H1 (cell line): ENCODE measurements around the gene GET3. TPM values are rescaled to one million over a fixed set of nuclear protein-coding genes. Genes with fewer than 3 reads are reported as not detected.

Experiments used
- CTCF ChIA-PET: fragments of 300-600 bp; sonication (Branson Sonifier 250); formaldehyde crosslinking; loops from one replicate; lab custom pipeline; 2021; ENCODE audit not compliant: partially characterized antibody; lab: Charles Lee
- POLR2A ChIA-PET: fragments of 300-600 bp; sonication (Branson Sonifier 250); formaldehyde crosslinking; loops from one replicate; lab custom pipeline; 2021; ENCODE audit warnings: inconsistent platforms; ENCODE audit not compliant: partially characterized antibody; lab: Charles Lee
- DNase-seq, 2 experiments: peaks; one replicate each; pipeline versions ENCODE4 v3.0.0 to v3.0.0-alpha.2; 2010 to 2022; ENCODE audit warnings: low spot score in 2 of 2, low read depth in 1 of 2, mixed read lengths in 1 of 2
- FAIRE-seq: peaks from 2 replicates; lab custom pipeline; 2011; peaks lifted over from hg19 to GRCh38; lab: Jason Lieb, UNC
- H2AFZ ChIP-seq: 2 replicates; pipeline ENCODE4 v1.8.1; 2012; ENCODE audit warnings: low read length, inconsistent platforms
- H2AK5ac ChIP-seq: 2 replicates; pipeline ENCODE4 v1.6.1; 2013; ENCODE audit warnings: low read depth, low read length
- H2BK120ac ChIP-seq: replicated peaks from 2 replicates; pipeline ENCODE3; 2013; ENCODE audit warnings: low read depth, low read length, inconsistent platforms
- H2BK12ac ChIP-seq: 2 replicates; pipeline ENCODE4 v1.6.1; 2013; ENCODE audit warnings: low read depth, low read length
- H2BK15ac ChIP-seq: 2 replicates; pipeline ENCODE4 v1.6.1; 2013; ENCODE audit warnings: low read length
- H2BK20ac ChIP-seq: 2 replicates; pipeline ENCODE4 v1.6.1; 2013; ENCODE audit warnings: low read length
- H2BK5ac ChIP-seq: 2 replicates; pipeline ENCODE4 v1.6.1; 2013; ENCODE audit warnings: low read depth, low read length
- H3K14ac ChIP-seq: 2 replicates; pipeline ENCODE4 v1.6.1; 2013; ENCODE audit warnings: inconsistent platforms; ENCODE audit not compliant: insufficient read length
- H3K18ac ChIP-seq: 2 replicates; pipeline ENCODE4 v1.6.1; 2013; ENCODE audit warnings: low read length; ENCODE audit errors: extremely low read depth
- H3K23ac ChIP-seq: 2 replicates; pipeline ENCODE4 v1.6.1; 2013; ENCODE audit warnings: inconsistent platforms; ENCODE audit not compliant: insufficient read length
- H3K23me2 ChIP-seq: 2 replicates; pipeline ENCODE4 v1.6.1; 2013; ENCODE audit warnings: low read depth, low read length
- H3K27ac ChIP-seq: 2 replicates; pipeline ENCODE4 v1.6.1; 2011; ENCODE audit warnings: low read depth, low read length, inconsistent platforms
- H3K27me3 ChIP-seq, 4 experiments: replicated peaks in 1 of 4; 1 replicate in 1 of 4; 2 replicates in 3 of 4; pipeline versions ENCODE4 v1.6.1 to v1.8.1; 2011 to 2013; ENCODE audit warnings: low read length in 3 of 4, mild to moderate bottlenecking in 3 of 4, inconsistent platforms in 2 of 4, mixed read lengths in 2 of 4, moderate library complexity in 1 of 4; ENCODE audit not compliant: control insufficient read depth in 3 of 4, insufficient read depth in 3 of 4; ENCODE audit errors: extremely low read depth in 1 of 4
- H3K36me3 ChIP-seq, 4 experiments: 2 replicates each; pipeline versions ENCODE4 v1.6.1 to v1.8.1; 2011 to 2013; ENCODE audit warnings: mild to moderate bottlenecking in 4 of 4, low read length in 3 of 4, moderate library complexity in 2 of 4, control low read depth in 1 of 4, inconsistent platforms in 1 of 4; ENCODE audit not compliant: insufficient read depth in 4 of 4, control insufficient read depth in 2 of 4
- H3K4ac ChIP-seq: replicated peaks from 2 replicates; pipeline ENCODE3; 2013; ENCODE audit warnings: low read length, low read depth, mixed read lengths, inconsistent platforms; ENCODE audit not compliant: insufficient read length
- H3K4me1 ChIP-seq, 4 experiments: replicated peaks in 1 of 4; 1 replicate in 1 of 4; 2 replicates in 3 of 4; pipeline versions ENCODE4 v1.6.1 to v1.8.1; 2011 to 2013; ENCODE audit warnings: low read length in 3 of 4, inconsistent platforms in 2 of 4, mixed read lengths in 1 of 4; ENCODE audit not compliant: insufficient read depth in 4 of 4, control insufficient read depth in 3 of 4
- H3K4me2 ChIP-seq, 2 experiments: 2 replicates each; pipeline versions ENCODE4 v1.6.1 to v1.8.1; 2011 to 2013; ENCODE audit warnings: low read depth in 2 of 2, low read length in 2 of 2, control low read depth in 1 of 2, inconsistent platforms in 1 of 2, mild to moderate bottlenecking in 1 of 2; ENCODE audit not compliant: insufficient read depth in 1 of 2
- H3K4me3 ChIP-seq, 4 experiments: fragments of 200-600, 300-600 bp in 1 of 4; sonication (generic), shearing (Covaris generic), sonication (Bioruptor Twin) in 1 of 4; 2 replicates each; pipeline versions ENCODE4 v1.5.1 to v1.8.1; 2011 to 2016; ENCODE audit warnings: low read length in 4 of 4, low read depth in 3 of 4, control low read depth in 2 of 4, inconsistent platforms in 2 of 4, mild to moderate bottlenecking in 2 of 4, mixed read lengths in 1 of 4, moderate library complexity in 1 of 4; ENCODE audit not compliant: insufficient read depth in 2 of 4; ENCODE audit errors: extremely low read depth in 1 of 4
- H3K56ac ChIP-seq: replicated peaks from 2 replicates; pipeline ENCODE3; 2013; ENCODE audit warnings: low read depth, mild to moderate bottlenecking, mixed read lengths, low read length, inconsistent platforms; ENCODE audit not compliant: insufficient read length
- H3K79me1 ChIP-seq: 2 replicates; pipeline ENCODE4 v1.6.1; 2013; ENCODE audit warnings: low read depth, low read length, control low read depth
- H3K79me2 ChIP-seq, 2 experiments: 2 replicates each; pipeline versions ENCODE4 v1.6.1 to v1.8.1; 2012 to 2013; ENCODE audit warnings: low read length in 2 of 2, mild to moderate bottlenecking in 2 of 2, inconsistent platforms in 1 of 2; ENCODE audit not compliant: insufficient read depth in 2 of 2, control insufficient read depth in 1 of 2
- H3K9ac ChIP-seq, 4 experiments: replicated peaks in 1 of 4; 1 replicate in 1 of 4; 2 replicates in 3 of 4; pipeline versions ENCODE4 v1.6.1 to v1.8.1; 2011 to 2013; ENCODE audit warnings: low read depth in 3 of 4, low read length in 3 of 4, control low read depth in 2 of 4, mild to moderate bottlenecking in 2 of 4, moderate library complexity in 2 of 4, inconsistent platforms in 1 of 4; ENCODE audit errors: extremely low read depth in 1 of 4
- H3K9me3 ChIP-seq, 2 experiments: 2 replicates each; pipeline versions ENCODE4 v1.6.1 to v1.8.1; 2012 to 2013; ENCODE audit warnings: mild to moderate bottlenecking in 2 of 2, moderate library complexity in 2 of 2, control low read depth in 1 of 2, inconsistent platforms in 1 of 2, low read depth in 1 of 2, low read length in 1 of 2, mixed read lengths in 1 of 2; ENCODE audit not compliant: insufficient read depth in 2 of 2
- H4K20me1 ChIP-seq, 2 experiments: replicated peaks in 1 of 2; 2 replicates each; pipeline versions ENCODE3 to v1.8.1; 2011 to 2013; ENCODE audit warnings: inconsistent platforms in 2 of 2, low read length in 2 of 2, mild to moderate bottlenecking in 1 of 2; ENCODE audit not compliant: insufficient read depth in 2 of 2, control insufficient read depth in 1 of 2
- H4K5ac ChIP-seq: 2 replicates; pipeline ENCODE4 v1.6.1; 2013; ENCODE audit warnings: low read length, low read depth, mixed read lengths, inconsistent platforms; ENCODE audit not compliant: insufficient read length
- H4K8ac ChIP-seq: 2 replicates; pipeline ENCODE4 v1.8.0; 2013; ENCODE audit warnings: mild to moderate bottlenecking, moderate library complexity, low read length, inconsistent platforms; ENCODE audit not compliant: insufficient read depth; ENCODE audit errors: extremely low read depth
- H4K91ac ChIP-seq: replicated peaks from 2 replicates; pipeline ENCODE3; 2013; ENCODE audit warnings: low read length, mixed read lengths, inconsistent platforms; ENCODE audit not compliant: insufficient read length
- JUN ChIP-seq: IDR thresholded peaks from 2 replicates; pipeline ENCODE4 v1.6.1; 2011; ENCODE audit warnings: low read depth, mild to moderate bottlenecking, improper control_type of control experiment, low read length
- SIRT6 ChIP-seq: IDR thresholded peaks from one replicate; pipeline ENCODE4 v1.7.1; 2012; ENCODE audit warnings: low read length, inconsistent platforms
- WGBS, 2 experiments: shearing (Covaris generic) in 1 of 2; methylation state at CpG; one replicate each; pipeline versions ENCODE4 v1.1.6 to v1.1.7; 2013 to 2015; ENCODE audit warnings: low lambda C conversion rate in 2 of 2, mixed read lengths in 2 of 2, inconsistent platforms in 1 of 2, low coverage in 1 of 2, missing lambda C conversion rate in 1 of 2; ENCODE audit not compliant: insufficient replicate concordance in 2 of 2, insufficient coverage in 1 of 2, insufficient read length in 1 of 2; ENCODE audit errors: extremely low coverage in 1 of 2, missing lambda C conversion rate in 1 of 2; 5-methylcytosine and 5-hydroxymethylcytosine counted together
- polyA plus RNA-seq, 7 experiments: library from polyadenylated mRNA; depleted of rRNA in 3 of 7; stranded (reverse) in 5 of 7; unstranded in 2 of 7; fragments of >200 nt in 5 of 7; fragments of 200-250 nt in 2 of 7; gene quantifications; 1 replicate in 5 of 7; 2 replicates in 1 of 7; 4 replicates in 1 of 7; pipeline versions ENCODE4 v1.2.1 to v1.2.3, GENCODE V29; 2011 to 2013; ENCODE audit warnings: missing spikeins in 2 of 7, mixed read lengths in 2 of 7
- total RNA-seq: library from RNA; stranded (reverse); fragmentation: NEBNext Ultra II Directional; extraction: Animal tissue kit (Norgen Biotek cat#: 25700); gene quantifications from 2 replicates; pipeline ENCODE4 v1.2.1, GENCODE V29; 2021

Gene GET3
- total and polyA plus RNA-seq, 2 of the 8 experiments (the other 6 are each of a cell fraction or from before 2014, with no cell fraction given) = 105 to 297 TPM

DNA sequence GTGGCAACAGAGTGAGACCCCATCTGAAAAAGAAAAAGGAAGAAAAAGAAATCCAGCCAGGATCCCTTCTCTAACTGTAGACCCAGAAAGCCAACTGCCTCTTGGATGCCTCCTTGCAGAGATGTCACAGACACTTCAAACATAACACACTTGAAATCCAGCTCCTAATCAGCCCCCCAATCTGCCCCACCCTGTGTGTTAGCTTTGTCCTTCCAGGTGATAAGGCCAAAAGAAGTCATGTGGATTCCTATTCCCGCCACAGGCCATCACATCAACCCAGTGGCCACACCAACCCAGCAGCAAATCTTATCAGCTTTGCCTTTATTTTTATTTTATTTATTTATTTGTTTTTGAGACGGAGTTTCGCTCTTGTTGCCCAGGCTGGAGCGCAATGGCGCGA lies 22.4 kb downstream of the GET3 start:
- no peak overlapping the region for H2BK5ac ChIP-seq
- no peak overlapping the region for H2BK15ac ChIP-seq
- WGBS, 2 experiments = 93% methylated on average over 6 of the region's 6 CpGs; no CpG with 5 or more reads in 1 of the 2 experiments
- H3K23ac ChIP-seq = no peak overlapping the region
- H3K23me2 ChIP-seq = peaks cover 2% of the 10 kb centered on the region; the same call in 1 of the 2 replicates
- no peaks in the 10 kb centered on the region for H3K79me1 ChIP-seq
- no peak overlapping the region for H2AK5ac ChIP-seq
- no peak overlapping the region for H3K56ac ChIP-seq
- H3K14ac ChIP-seq = no peak overlapping the region
- no peaks in the 10 kb centered on the region for H3K9me3 ChIP-seq
- H2BK20ac ChIP-seq = no peak overlapping the region
- H3K4me1 ChIP-seq = peaks cover 0 to 6% (median 2%) of the 10 kb centered on the region in 4 experiments; a peak in 3 of 7 replicates
- no peak overlapping the region for H3K27ac ChIP-seq
- no peak overlapping the region for H3K9ac ChIP-seq
- H3K4me3 ChIP-seq = no peak overlapping the region
- FAIRE-seq (no peak), DNase-seq (no peak)
- no peak overlapping the region for H3K4me2 ChIP-seq
- H3K27me3 ChIP-seq = no peaks in the 10 kb centered on the region; a peak in 1 of 7 replicates
- H3K18ac ChIP-seq = no peak overlapping the region
- H2BK12ac ChIP-seq = no peak overlapping the region
- H4K8ac ChIP-seq = no peak overlapping the region
- POLR2A ChIA-PET = interaction anchor here (0.6 to 9.2 kb wide), 15 partner anchors 7 to 88 kb away, joined by 3 to 70 read pairs (median 9); partner anchors contain the start of genes BEST2, FBXW9, GET3 and JUNB
- no peak overlapping the region for H2BK120ac ChIP-seq
- no peak overlapping the region for H2AFZ ChIP-seq
- CTCF ChIA-PET = interaction anchor here (0.7 to 17.5 kb wide), 17 partner anchors 9 to 114 kb away, joined by 3 to 288 read pairs (median 10); partner anchors contain the start of genes BEST2, GET3, HOOK2 and JUNB
- H4K91ac ChIP-seq = no peak overlapping the region
- no peak overlapping the region for H4K5ac ChIP-seq
- peaks cover 0 to 2% of the 10 kb centered on the region in 2 experiments for H4K20me1 ChIP-seq
- no peak for TF ChIP-seq SIRT6
- TF ChIP-seq JUN = no peak
- no peaks in the 10 kb centered on the region for H3K79me2 ChIP-seq
- H3K36me3 ChIP-seq = peaks cover 7 to 20% (median 14%) of the 10 kb centered on the region in 4 experiments
- no peak overlapping the region for H3K4ac ChIP-seq
